RCC 7860 (cell line): ENCODE measurements around the gene GABRG3.

Experiments used
- DNase-seq: peaks from one replicate; pipeline ENCODE4 v3.0.0-alpha.2; 2015; ENCODE audit warnings: low spot score
- FAIRE-seq: peaks from 2 replicates; lab custom pipeline; 2012; peaks lifted over from hg19 to GRCh38; lab: Jason Lieb, UNC

GABRG3 gene

DNA sequence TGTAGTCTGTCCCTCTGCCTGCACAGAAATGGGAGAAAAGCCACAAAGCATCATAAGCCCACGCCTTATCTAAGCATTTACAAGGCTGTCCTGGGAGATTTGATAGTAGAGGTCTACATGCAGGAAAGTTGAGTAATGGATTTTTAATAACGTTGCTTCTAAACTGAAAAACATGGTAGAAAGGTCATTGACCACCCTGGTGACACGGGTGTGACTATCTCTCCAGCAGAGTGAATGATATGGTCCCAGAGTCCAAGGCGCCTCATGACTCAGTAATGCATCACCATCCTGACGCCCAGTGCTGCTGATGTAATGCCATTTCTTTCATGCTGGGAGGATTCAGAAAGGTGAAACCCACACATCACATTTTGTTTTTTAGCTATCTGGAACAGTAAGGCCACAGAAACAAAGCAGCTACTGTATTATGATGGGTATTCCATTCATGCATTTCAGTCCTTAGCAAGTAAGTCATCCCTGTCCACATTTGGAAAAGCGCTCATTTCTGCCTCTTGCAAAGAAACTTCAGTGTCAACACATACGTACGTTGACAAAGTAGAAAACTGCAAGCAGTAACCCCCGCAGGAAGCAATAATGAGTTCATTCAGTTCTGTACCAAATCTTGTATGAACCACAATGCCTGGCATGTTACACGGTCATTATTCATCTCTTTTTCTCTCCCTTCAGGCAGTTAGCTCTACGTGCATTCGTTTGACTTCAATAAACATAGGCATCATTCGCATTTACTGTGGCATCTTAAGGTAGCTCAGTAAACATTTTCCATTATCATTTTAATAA is 483.5 kb downstream of the GABRG3 start:
- FAIRE-seq (peak; percentile 95), DNase-seq (peak; percentile 94)

DNA sequence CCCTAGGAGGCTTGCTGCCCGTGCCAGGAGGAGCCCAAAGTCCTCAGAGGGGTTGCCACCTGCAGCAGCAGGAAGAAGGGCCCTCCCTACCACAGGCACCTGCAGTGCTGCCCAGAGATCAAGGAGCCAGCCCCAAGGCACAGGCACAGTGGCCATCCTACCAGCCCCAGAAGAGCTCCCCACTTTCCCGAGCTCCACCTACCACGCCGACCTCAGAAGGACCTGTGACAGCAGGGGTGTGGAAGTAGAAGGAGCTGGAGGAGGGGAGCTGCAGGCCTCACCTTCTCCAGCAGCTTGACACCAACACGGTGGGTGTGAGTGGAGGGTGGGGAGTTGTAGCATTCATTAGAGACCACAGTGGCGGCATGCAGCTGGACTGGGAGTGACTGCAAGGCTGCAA is 485.8 kb downstream of the GABRG3 start:
- no peak for FAIRE-seq
- DNase-seq, result no peak

- FAIRE-seq, result no peak
Measured at GRCh38 chr15:27457766-27458165, 486.8 kb downstream of the GABRG3 start.

DNA sequence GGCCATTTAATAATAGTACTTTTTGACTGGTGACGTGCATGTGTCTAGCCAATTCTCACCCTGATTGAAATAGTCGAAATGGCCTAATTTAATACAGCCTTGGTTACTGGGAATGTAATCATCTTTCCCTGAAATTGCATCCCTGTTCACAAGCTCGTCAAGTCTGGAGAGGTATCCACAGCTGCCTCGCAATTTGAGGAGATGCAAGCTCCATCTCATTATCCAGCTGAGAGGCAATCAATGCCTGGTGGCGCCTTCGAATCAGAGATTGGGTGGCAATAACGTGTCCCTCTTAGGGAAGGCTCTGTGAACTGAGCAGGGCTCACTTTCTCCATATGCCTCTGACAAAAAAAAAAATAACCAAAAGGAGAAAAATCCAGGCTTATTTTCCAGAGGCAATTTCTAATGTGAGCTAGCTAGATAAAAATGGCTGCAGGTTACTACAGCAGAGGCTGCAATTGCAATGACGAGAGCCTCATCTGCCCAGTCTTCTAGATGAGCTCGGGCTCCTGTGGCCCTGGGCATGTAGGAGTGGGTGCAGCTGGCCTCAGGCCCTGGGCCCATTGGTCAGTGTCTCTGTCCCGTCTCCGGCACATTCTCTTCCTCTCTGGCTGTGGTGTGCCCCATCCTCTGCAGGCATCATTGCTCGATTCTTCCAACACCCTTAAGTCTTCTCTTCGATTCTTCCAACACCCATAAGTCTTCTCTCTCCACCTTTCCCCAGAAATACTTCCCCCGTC is 487.5 kb downstream of the GABRG3 start:
- no peak for FAIRE-seq
- DNase-seq, result no peak

More at GRCh38 chr15:27457766-27458165, 486.8 kb downstream of the GABRG3 start:
- DNase-seq, result no peak

DNA sequence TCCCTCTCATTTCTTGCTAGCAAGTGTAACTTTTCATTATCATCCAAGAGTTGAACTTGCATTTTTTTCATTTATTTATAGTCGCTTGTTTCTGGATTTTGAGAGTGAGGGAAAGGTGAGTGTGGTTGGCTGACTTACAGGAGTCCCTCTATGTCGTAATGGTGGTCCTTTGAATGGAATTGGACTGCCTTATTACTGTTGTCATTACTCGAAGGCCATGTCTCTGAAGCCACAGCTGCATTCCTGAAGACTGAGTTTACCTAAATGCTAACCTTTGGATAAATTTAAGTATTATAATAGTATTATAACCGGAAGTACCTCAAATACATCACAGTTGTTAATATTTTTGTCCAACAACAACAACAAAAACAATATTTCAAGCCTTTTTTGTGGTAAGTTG is 488.9 kb downstream of the GABRG3 start:
- no peak for FAIRE-seq
- DNase-seq, result peak; percentile 27

DNA sequence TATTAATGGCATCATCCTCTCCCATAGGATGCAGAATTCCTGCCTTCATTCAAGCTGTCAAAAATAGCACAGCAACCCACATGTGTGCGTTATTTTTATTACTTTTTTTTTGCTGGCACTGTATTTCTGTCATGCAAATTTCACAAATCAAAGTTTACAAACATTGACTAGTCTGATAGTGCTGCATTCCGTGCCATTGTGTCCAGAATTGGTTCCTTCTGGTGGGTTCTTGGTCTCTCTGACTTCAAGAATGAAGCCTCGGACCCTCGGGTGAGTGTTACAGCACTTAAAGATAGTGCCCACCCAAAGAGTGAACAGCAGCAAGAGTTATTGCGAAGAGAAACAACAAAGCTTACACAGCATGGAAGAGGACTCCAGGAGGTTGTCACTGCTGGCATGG is 490.2 kb downstream of the GABRG3 start:
- no peak for DNase-seq

DNA sequence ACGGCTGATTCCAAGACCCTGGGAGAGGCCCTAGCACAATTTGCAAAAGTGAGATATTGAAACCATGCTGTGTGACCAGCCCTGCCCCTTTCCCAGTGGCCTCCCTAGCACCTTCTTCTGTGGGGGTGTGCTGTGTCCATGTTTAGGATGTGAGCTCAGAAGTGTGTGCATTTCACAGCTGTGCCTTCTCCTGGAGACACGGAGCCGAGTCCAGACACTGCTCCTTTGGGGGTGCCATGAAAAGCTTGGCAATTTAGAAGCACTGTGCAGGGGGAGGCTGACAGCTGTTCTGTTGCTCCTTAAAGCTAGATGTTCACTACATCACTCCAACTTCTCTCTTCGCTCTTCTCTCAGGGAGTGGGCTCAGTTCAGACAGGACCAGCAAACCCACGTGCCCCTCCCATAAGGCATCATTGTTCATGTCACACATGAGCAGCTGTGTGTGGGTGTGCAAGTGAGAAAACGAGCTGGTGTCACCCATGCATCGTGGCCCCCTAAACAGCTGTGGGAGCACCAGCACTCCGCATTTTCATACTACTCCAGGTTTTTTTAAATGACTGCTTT is 492.6 kb downstream of the GABRG3 start:
- FAIRE-seq, result no peak
- no peak for DNase-seq

More for the DNA sequence above, 490.2 kb downstream of the GABRG3 start:
- FAIRE-seq, result no peak

- DNase-seq, result no peak
- no peak for FAIRE-seq
Measured at GRCh38 chr15:27464941-27465612, 494.1 kb downstream of the GABRG3 start.

- FAIRE-seq (no peak), DNase-seq (no peak)
Measured at GRCh38 chr15:27466758-27467157, 495.8 kb downstream of the GABRG3 start.

DNA sequence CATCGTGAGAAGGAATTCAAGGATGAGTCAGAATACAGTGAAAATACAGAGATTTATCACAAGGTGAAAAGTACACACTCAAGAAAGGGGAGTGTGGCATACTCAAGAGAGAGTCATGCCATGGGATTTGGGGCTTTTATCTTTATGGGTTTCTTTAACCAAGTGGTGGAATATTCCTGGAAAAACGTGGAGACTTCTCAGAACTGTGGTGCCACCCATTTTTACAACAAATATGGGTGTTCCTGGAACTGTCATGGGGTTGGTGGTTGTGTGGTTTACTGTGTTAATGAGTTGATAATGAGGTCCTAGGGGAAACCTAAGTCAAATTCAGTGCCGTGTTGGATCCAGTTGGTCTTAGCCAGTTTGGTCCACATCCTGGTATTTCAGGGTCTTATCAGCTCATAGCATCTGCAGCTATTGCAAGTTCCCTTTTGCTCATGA is 497.2 kb downstream of the GABRG3 start:
- no peak for DNase-seq
- no peak for FAIRE-seq

GRCh38 chr15:27473845-27474244 is 502.9 kb downstream of the GABRG3 start:
- FAIRE-seq, result no peak

DNA sequence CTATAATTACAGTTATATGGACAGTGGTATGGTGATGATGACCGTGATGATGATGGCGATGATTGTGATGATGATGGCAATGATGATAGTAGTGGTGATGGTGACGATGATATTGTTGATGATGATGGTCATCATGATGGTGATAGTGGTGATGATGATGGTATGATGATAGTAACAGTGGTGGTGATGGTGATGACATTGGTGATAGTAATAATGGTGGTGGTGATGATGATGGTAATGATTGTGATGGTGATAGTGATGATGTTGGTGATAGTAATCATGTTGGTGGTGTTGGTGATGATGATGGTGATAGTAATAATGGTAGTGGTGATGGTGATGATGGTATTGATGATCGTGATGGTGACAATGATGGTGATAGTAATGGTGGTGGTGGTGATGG is 504.4 kb downstream of the GABRG3 start:
- FAIRE-seq (no peak), DNase-seq (no peak)

More at GRCh38 chr15:27473845-27474244, 502.9 kb downstream of the GABRG3 start:
- DNase-seq, result no peak

DNA sequence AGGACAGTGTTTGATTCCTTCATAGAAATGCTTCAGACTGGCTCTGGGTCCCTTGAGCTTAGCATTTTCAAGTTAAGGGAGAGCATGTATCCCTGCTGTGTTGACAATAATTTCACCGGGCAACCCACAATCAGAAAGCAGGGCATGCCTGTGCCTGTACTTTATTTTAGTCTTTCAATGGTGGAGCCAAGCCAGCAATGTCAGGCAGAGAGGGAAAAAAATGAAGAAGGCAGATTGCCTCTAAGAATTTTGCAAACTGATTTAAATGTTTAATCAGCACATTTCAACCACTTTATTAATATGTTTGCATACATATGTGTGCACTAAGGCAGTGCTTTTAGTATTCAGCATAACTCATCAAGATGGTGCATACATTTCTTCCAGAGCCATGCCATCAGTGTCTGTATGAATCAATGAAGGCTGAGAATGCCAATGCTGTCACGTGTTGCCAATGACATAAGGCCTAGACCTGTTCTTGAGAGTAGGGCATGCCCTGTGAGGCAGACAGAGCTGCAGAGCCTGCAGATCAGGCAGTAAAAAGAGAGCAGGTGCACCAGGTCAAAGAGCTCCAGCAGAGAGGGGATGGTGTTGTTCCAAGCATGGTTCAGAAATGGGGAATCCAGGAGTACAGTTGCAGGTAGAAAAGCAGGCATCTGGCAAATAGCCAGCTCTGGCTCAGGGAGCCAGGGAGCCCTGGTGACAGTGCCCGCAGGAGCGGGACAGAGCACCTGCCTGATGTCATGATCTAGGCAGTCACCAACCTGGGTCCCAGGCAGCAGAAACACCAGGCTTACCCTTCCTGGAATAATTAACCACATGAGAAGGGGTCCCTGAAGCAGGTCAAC is 508.5 kb downstream of the GABRG3 start:
- DNase-seq, result no peak

DNA sequence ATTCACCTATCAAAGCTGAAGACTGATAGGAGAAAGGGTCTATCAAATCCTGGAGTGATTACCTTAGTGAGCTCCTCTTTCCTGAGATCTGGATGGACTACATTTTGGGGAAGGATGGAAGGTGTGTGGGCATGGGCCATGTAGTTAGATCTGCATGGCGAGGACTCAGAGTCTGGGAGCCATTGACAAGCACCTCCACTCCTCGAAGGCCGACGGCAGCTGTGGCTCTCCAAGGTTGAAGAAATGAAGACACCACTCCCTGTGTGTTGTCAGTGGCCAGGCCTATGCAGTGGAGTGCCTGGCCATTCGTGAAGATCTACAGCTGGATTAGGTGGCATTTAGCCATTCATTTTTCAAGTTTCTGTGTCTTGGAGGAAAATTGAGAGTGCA is 509.2 kb downstream of the GABRG3 start:
- DNase-seq (no peak), FAIRE-seq (no peak)

More for the DNA sequence above, 508.5 kb downstream of the GABRG3 start:
- FAIRE-seq, result no peak

DNA sequence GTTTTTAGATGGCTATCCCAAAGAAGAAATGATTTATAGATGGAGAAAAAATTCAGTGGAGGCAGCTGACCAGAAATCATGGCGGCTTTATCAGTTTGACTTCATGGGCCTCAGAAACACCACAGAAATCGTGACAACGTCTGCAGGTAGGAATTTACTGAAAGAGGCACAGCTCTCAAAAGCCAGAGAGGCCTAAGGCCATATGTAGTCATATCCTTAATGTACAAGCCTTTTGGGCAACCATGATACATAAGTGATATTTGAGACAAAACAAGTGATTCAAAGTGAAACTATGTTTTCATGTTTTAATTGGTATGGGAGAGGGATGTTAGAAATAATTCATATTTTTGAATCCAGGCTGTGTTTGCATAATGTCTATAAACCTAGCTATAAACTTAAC is 509.7 kb downstream of the GABRG3 start:
- FAIRE-seq (no peak), DNase-seq (no peak)

GRCh38 chr15:27481768-27482167 is 510.8 kb downstream of the GABRG3 start:
- DNase-seq (no peak), FAIRE-seq (no peak)

GRCh38 chr15:27482287-27482686 is 511.3 kb downstream of the GABRG3 start:
- no peak for FAIRE-seq
- no peak for DNase-seq

GRCh38 chr15:27483124-27483523 is 512.1 kb downstream of the GABRG3 start:
- DNase-seq, result no peak
- no peak for FAIRE-seq

GRCh38 chr15:27485265-27485664 is 514.3 kb downstream of the GABRG3 start:
- DNase-seq (no peak), FAIRE-seq (no peak)

GRCh38 chr15:27486051-27486450 is 515.1 kb downstream of the GABRG3 start:
- no peak for DNase-seq
- no peak for FAIRE-seq
